SJCRH30 (cell line): ENCODE data around the gene SPEF1. TPM values are rescaled to one million over a fixed set of nuclear protein-coding genes. Genes with fewer than 3 reads are reported as not detected.

Experiments
- DNase-seq, 2 experiments: peaks; one replicate each; pipeline ENCODE4 v3.0.0-alpha.2; 2015 to 2020
- H3K27ac ChIP-seq: fragments of 250-450 bp; sonication (Bioruptor Pico); 2 replicates; pipeline ENCODE4 v1.5.1; 2020; ENCODE audit warnings: mild to moderate bottlenecking, moderate library complexity
- H3K27me3 ChIP-seq: fragments of 250-450 bp; sonication (Bioruptor Pico); 2 replicates; pipeline ENCODE4 v1.5.1; 2020; ENCODE audit warnings: mild to moderate bottlenecking, moderate library complexity
- H3K36me3 ChIP-seq: fragments of 250-450 bp; sonication (Bioruptor Pico); 2 replicates; pipeline ENCODE4 v1.5.1; 2020; ENCODE audit warnings: mild to moderate bottlenecking, moderate library complexity
- H3K4me1 ChIP-seq: fragments of 250-450 bp; sonication (Bioruptor Pico); 2 replicates; pipeline ENCODE4 v1.5.1; 2020; ENCODE audit warnings: mild to moderate bottlenecking, moderate library complexity
- H3K4me3 ChIP-seq: fragments of 250-450 bp; sonication (Bioruptor Pico); 2 replicates; pipeline ENCODE4 v1.5.1; 2020; ENCODE audit warnings: mild to moderate bottlenecking, moderate library complexity
- H3K9me3 ChIP-seq: fragments of 250-450 bp; sonication (Bioruptor Pico); replicated peaks from 2 replicates; pipeline ENCODE4 v1.5.1; 2020; ENCODE audit warnings: mild to moderate bottlenecking, moderate library complexity
- total RNA-seq: library from RNA; depleted of rRNA; stranded (reverse); fragments of >200 nt; shearing (Covaris generic); gene quantifications from 2 replicates; pipeline ENCODE4 v1.2.3, GENCODE V29; 2014

The SPEF1 gene
- total RNA-seq, 1 experiment from 2014 or later: 0.16 TPM

DNA sequence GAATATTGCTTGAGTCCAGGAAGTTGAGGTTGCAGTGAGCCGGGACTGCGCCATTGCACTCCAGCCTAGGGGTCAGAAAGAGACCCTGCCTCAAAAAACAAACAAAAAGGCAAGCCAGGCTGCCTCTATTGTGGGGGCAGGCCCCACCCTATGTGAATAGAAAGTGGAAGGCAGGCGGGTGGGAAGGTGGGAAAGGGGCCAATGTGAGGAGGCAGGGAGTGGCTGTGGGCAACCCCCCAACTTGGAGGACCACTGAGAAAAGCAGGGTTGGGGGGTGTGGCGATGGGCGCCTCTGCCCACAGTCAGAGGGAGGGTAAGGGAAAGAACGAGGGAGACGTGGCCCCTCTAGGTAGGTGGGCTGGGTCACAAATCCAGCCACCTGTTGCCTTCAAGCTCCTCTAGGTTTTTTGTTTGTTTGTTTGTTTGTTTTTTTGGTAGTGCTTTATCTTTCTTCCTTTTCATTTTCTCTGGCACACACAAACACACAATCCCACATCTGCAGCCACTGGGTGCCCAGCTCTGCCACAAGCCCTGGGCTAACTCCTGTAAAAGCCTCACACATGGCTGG lies 33.8 kb upstream of the SPEF1 start:
- Histone ChIP-seq H3K4me3 (no peak overlapping the region), H3K36me3 (no peaks in the 10 kb centered on the region), H3K27ac (no peak overlapping the region), H3K9me3 (no peaks in the 10 kb centered on the region), H3K27me3 (no peaks in the 10 kb centered on the region), H3K4me1 (peaks cover 16% of the 10 kb centered on the region)
- no peak for DNase-seq

DNA sequence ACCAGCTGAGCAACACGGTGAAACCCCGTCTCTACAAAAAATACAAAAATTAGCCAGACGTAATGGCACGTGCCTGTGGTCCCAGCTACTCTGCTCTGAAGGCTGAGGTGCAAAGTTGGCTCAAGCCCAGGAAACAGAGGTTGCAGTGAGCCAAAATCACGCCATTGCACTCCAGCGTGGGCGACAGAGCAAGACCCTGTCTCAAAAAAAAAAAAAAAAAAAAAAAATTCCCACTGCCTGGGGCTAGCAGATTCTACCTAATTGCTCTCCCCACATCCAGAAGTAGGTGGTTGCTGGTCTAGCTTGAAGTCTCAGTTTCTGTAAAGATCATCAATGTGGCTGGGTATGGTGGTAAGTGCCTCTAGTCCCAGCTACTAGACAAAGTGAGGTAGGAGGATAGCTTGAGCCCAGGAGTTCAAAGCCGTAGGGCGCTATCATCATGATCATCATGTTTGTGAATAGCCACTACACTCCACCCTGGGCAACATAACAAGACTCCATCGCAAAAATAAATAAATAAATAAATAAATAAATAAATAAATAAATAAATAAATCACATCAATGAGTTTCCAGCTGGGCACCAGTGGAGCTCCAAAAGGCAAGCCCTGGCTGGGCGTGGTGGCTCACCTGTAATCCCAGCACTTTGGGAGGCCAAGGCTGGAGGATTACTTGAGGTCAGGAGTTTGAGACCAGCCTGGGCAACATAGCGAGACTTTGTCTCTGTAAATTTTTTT lies 32.8 kb upstream of the SPEF1 start:
- no peak overlapping the region for H3K4me3 ChIP-seq
- H3K27me3 ChIP-seq: no peaks in the 10 kb centered on the region
- peaks cover 16% of the 10 kb centered on the region for H3K4me1 ChIP-seq
- no peaks in the 10 kb centered on the region for H3K36me3 ChIP-seq
- no peaks in the 10 kb centered on the region for H3K9me3 ChIP-seq
- H3K27ac ChIP-seq: no peak overlapping the region
- DNase-seq: no peak

DNA sequence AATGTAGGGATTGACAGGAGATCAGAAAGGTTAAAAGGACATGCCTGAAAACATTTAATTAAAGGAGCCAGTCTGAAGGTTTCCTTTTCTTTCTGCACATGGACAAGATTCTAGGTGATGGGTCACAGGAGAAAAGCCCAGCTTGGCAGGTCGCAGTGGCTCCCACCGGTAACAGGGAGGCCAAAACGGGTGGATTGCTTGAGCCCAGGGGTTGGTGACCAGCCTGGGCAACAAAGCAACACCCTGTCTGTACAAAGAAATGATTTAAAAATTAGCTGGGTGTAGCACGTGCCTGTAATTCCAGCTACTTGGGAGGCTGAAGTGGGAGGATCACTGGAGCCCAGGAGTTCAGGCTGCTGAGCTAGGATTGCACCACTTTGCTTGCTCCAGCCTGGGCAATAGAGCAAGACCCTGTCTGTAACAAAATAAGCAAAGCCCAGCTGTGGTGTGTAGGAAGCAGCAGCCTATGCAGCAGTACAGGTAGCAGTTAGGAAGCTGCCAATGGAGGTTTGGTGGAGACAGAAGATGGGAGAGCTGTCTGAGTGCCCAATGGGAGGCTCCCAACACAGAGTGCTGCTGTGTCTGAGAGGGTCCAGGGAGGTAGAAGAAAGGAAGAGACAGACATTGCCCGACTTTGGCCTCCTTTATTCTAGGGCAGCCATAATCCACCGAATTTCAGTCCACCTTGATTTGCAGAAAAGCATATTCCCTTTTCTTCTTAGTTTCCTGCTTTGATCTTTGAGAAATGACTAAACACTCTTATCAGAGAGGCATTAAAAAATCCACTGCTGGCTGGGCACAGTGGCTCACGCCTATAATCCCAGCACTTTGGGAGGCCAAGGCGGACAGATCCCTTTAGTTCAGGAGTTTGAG lies 32.0 kb upstream of the SPEF1 start:
- Histone ChIP-seq H3K4me1 (peaks cover 15% of the 10 kb centered on the region), H3K27me3 (no peaks in the 10 kb centered on the region), H3K36me3 (no peaks in the 10 kb centered on the region), H3K4me3 (no peak overlapping the region), H3K9me3 (no peaks in the 10 kb centered on the region), H3K27ac (no peak overlapping the region)
- DNase-seq: no peak

DNA sequence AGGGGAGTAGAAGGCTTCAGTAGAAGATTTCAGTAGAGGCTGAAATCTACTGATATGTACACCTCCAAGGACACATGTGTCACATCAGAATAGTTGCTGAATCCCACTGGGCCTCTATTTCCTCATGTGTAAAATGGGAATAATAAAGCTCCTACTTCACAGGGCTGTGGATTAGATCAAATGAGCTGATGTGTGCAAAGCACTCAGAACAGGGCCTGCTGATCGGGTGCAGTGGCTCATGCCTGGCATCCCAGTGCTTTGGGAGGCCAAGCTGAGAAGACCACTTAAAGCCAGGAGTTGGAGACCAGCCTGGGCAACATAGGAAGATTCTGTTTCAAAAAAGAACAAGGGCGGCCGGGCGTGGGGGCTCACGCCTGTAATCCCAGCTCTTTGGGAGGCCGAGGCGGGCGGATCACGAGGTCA lies 31.0 kb upstream of the SPEF1 start:
- DNase-seq: no peak
- Histone ChIP-seq H3K4me1 (peaks cover 22% of the 10 kb centered on the region), H3K27ac (peak overlapping the region; percentile 76), H3K9me3 (no peaks in the 10 kb centered on the region), H3K4me3 (no peak overlapping the region), H3K27me3 (no peaks in the 10 kb centered on the region), H3K36me3 (no peaks in the 10 kb centered on the region)

DNA sequence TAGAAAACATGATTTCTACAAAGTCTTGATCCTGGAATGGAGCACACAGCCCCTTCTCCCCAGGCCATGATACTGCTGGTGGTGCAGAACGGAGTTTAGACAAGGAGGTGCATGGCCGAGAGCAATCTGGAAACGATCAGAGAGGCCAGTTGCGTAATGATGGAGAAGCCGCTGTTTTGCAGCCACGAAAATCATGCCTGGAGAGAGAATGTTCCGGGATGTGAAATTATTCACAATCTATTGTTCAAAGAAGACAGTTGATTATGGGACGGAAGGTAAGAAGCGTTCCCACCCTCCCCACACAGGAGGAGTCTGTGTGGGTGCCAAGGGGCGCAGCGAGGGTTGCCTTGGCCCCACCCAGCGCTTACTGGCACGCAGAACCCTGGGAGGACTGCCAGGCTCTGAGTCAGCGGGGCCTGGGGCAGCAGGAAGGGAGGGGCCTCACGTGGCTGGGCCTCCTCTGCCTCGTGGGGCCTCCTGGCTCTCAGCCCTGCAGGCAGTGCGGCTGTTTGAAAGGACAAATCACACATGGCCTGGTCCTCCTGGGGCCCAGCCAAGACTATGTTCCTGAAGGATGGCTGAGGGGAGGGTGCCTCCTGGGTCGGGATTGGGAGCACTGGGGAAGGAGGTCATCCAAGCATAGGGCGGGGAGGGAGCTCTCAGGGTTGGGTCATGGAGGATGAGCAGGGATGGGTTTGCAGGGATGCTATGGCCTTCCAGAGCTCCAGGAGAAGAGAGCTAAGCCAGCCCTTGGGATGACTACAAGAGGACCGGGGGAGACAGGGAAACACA lies 30.4 kb upstream of the SPEF1 start:
- Histone ChIP-seq H3K4me3 (peak overlapping the region; percentile 57), H3K9me3 (no peaks in the 10 kb centered on the region), H3K36me3 (no peaks in the 10 kb centered on the region), H3K27me3 (no peaks in the 10 kb centered on the region), H3K4me1 (peaks cover 27% of the 10 kb centered on the region), H3K27ac (peak overlapping the region; percentile 76)
- DNase-seq: peak; percentile 97

DNA sequence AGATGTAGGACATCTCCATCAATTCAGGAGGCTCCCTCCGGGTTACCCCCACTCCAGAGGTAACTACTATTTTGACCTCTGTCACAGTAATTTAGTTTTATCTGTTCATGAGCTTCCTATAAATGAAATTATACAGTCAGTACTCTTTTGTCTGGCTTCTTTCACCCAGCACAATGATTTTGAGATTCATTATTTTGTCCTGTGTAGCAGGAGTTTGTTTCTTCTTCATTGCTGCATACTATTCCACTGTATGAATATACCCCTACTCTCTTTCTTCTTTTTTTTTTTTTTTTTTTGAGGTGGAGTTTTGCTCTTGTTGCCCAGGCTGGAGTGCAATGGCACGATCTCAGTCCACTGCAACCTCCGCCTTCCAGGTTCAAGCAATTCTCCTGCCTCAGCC lies 27.3 kb upstream of the SPEF1 start:
- DNase-seq: no peak
- Histone ChIP-seq H3K9me3 (no peaks in the 10 kb centered on the region), H3K4me3 (no peak overlapping the region; the same call in 1 of the 2 replicates), H3K36me3 (peaks cover 26% of the 10 kb centered on the region), H3K27ac (peak overlapping the region; percentile 99), H3K4me1 (peaks cover 35% of the 10 kb centered on the region), H3K27me3 (no peaks in the 10 kb centered on the region)

DNA sequence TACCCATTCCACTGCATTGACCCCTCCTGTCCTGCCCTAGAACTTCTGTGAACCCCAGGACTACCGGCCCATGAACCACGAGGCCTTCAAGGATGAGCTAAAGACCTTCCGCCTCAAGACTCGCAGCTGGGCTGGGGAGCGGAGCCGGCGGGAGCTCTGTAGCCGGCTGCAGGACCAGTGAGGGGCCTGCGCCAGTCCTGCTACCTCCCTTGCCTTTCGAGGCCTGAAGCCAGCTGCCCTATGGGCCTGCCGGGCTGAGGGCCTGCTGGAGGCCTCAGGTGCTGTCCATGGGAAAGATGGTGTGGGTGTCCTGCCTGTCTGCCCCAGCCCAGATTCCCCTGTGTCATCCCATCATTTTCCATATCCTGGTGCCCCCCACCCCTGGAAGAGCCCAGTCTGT lies 23.5 kb upstream of the SPEF1 start:
- H3K36me3 ChIP-seq: peaks cover 60% of the 10 kb centered on the region
- H3K4me3 ChIP-seq: no peak overlapping the region
- no peaks in the 10 kb centered on the region for H3K27me3 ChIP-seq
- no peak for DNase-seq
- no peaks in the 10 kb centered on the region for H3K9me3 ChIP-seq
- no peak overlapping the region for H3K27ac ChIP-seq
- H3K4me1 ChIP-seq: peaks cover 32% of the 10 kb centered on the region

DNA sequence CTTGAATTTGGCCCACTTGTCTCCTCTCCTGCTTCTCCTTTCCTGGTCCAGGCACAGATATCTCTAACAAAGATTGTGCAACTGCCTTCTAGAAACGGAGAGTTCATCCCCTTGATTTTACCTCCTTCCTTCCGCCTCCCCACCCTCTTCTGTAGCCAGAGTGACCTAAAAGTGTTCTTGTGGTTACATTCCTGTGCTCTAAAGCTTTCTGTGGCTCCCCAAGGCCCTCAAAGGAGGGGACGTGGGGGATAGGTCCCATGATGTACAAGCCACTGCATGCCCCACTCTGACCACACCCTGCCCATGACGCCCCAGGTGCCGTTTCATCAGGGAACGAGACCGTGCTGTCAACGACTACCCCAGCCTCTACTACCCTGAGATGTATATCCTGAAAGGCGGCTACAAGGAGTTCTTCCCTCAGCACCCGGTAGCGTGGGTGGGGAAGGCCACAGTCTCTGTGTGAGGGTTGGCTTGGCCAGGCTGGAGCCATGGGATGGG lies 23.1 kb upstream of the SPEF1 start:
- H3K27me3 ChIP-seq: no peaks in the 10 kb centered on the region
- H3K4me3 ChIP-seq: no peak overlapping the region
- no peaks in the 10 kb centered on the region for H3K9me3 ChIP-seq
- peaks cover 60% of the 10 kb centered on the region for H3K36me3 ChIP-seq
- peaks cover 37% of the 10 kb centered on the region for H3K4me1 ChIP-seq
- DNase-seq: no peak
- H3K27ac ChIP-seq: no peak overlapping the region

DNA sequence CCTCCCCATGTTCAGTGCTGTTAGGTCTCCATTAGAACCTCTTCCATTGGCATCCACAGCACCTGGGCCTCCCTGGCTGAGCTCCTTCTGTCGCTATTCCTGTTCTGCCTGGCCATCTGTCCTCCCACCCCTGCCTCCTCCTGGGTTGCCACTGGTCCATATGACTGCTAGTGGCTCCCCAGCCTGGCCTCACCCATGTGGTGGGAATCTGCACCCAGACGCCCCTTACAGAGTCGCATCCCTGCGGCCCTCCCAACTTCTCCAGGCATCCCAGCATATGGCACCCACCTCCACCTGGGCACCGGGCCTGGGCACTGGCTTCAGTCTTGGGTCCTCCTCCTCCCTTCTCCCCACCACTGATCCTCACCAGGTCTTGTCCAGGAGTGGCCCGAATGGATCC lies 22.6 kb upstream of the SPEF1 start:
- no peak overlapping the region for H3K27ac ChIP-seq
- peaks cover 41% of the 10 kb centered on the region for H3K4me1 ChIP-seq

DNA sequence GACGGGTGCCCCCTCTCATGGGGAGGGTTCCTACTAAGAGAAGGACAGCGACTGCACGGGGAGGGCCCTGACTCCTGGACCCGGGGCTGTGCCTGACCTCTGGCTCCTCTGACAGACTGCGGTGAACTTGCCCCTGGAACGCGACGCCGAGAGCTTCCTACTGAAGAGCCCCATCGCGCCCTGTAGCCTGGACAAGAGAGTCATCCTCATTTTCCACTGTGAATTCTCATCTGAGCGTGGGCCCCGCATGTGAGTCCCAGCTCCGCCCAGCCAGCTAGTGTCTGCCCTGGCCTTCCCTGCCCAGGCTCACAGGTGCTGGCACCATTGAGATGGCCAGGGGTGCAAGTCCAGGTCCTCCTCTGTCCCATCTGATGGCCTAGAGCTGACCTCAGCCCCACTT lies 22.0 kb upstream of the SPEF1 start:
- Histone ChIP-seq H3K36me3 (peaks cover 60% of the 10 kb centered on the region), H3K4me1 (peaks cover 45% of the 10 kb centered on the region), H3K4me3 (no peak overlapping the region), H3K27me3 (no peaks in the 10 kb centered on the region), H3K9me3 (no peaks in the 10 kb centered on the region), H3K27ac (no peak overlapping the region)
- no peak for DNase-seq

More for the DNA sequence above, 22.6 kb upstream of the SPEF1 start:
- peaks cover 60% of the 10 kb centered on the region for H3K36me3 ChIP-seq
- no peaks in the 10 kb centered on the region for H3K9me3 ChIP-seq
- no peaks in the 10 kb centered on the region for H3K27me3 ChIP-seq
- DNase-seq: no peak
- no peak overlapping the region for H3K4me3 ChIP-seq

DNA sequence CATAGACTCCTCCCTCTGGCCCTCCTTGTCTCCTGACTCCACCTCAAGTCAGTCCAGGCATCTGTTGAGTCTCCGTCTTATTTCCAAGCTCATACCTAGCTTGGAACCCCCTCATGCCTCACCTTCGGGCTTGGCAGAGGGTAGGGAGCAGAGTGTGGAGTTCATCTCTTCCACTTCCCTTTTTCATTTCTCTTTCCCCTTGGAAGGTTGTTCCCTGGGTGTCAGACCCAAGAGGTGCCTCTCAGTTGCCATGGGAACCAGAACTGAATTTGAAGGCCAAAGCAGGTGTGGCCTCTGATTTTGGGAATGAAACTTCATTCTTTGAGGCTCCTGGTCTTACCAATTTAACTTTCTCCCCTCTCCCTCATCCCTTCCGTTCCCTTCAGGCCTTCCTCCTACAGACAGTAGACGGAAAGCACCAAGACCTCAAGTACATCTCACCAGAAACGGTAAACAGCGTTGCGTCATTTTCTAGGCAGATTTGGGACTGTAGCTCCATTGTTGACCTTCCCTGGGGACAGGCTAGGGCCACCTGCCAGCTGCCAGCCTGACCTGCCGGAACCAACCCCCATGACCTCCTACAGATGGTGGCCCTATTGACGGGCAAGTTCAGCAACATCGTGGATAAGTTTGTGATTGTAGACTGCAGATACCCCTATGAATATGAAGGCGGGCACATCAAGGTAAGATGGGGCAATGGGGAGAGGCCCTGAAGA lies 21.4 kb upstream of the SPEF1 start:
- H3K4me1 ChIP-seq: peaks cover 42% of the 10 kb centered on the region
- H3K27me3 ChIP-seq: no peaks in the 10 kb centered on the region
- DNase-seq: no peak
- no peak overlapping the region for H3K4me3 ChIP-seq
- no peak overlapping the region for H3K27ac ChIP-seq
- H3K36me3 ChIP-seq: peaks cover 60% of the 10 kb centered on the region
- H3K9me3 ChIP-seq: no peaks in the 10 kb centered on the region

DNA sequence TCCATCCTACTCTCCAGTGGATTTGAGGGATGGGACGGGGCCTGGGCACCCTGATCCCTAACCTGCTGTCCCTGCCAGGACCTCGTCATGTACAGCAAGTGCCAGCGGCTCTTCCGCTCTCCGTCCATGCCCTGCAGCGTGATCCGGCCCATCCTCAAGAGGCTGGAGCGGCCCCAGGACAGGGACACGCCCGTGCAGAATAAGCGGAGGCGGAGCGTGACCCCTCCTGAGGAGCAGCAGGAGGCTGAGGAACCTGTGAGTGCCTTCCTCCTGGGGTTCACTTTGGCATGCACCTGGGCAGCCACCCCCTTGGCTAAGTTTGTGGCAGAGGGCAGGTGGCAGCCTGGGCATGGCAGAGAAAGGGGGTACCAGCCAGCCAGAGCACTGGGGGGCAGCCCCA lies 20.6 kb upstream of the SPEF1 start:
- peaks cover 35% of the 10 kb centered on the region for H3K4me1 ChIP-seq

DNA sequence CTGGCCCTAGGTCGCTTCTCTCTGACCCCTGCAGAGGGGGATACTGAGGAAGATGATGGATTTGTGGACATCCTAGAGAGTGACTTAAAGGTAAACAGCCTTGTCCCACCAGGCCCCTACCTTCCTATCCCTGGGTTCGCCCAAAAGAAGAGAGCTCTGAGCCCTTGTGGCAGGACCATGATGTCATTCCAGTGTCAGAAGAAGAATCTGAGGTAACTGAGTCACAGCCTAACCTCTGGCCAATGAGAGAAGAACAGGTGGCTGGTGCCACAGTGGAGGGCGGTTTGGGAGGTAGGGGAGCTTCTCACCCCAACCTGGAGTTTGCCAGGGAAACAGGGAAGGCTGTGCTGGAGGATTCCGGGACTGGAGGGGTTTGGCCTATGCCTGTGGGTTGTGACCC lies 20.1 kb upstream of the SPEF1 start:
- no peak for DNase-seq
- Histone ChIP-seq H3K36me3 (peaks cover 61% of the 10 kb centered on the region), H3K27ac (no peak overlapping the region), H3K4me3 (no peak overlapping the region), H3K27me3 (no peaks in the 10 kb centered on the region), H3K9me3 (no peaks in the 10 kb centered on the region), H3K4me1 (peaks cover 31% of the 10 kb centered on the region)

More for the DNA sequence above, 20.6 kb upstream of the SPEF1 start:
- Histone ChIP-seq H3K4me3 (no peak overlapping the region), H3K36me3 (peaks cover 60% of the 10 kb centered on the region), H3K9me3 (no peaks in the 10 kb centered on the region), H3K27ac (no peak overlapping the region), H3K27me3 (no peaks in the 10 kb centered on the region)
- DNase-seq: no peak

DNA sequence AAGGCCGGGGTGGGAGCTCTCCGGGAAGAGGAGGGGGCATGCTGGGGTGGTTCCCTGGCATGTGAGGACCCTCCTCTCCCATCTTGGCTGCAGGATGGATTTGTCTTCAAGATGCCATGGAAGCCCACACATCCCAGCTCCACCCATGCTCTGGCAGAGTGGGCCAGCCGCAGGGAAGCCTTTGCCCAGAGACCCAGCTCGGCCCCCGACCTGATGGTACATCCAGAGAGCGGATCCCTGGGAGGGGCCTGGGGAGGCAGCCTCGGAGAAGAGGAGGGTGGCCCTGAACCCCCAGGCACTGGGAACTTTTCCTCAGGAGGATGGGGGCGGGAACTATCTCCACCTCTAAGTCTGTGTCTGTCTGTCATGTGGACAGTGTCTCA lies 19.6 kb upstream of the SPEF1 start:
- no peak for DNase-seq
- H3K4me3 ChIP-seq: no peak overlapping the region
- peaks cover 57% of the 10 kb centered on the region for H3K36me3 ChIP-seq
- H3K27me3 ChIP-seq: no peaks in the 10 kb centered on the region
- peaks cover 26% of the 10 kb centered on the region for H3K4me1 ChIP-seq
- no peaks in the 10 kb centered on the region for H3K9me3 ChIP-seq
- no peak overlapping the region for H3K27ac ChIP-seq
